Central memory CD8-positive, alpha-beta T cell (primary cell): ENCODE results near the gene TRIM14.
"Not testable (repeated sequence)": the region's sequence is repeated elsewhere in the genome, so short reads cannot be mapped to it uniquely, and the experiment has no call there.

ENCODE experiments used
- ATAC-seq: fragments of 150-1000 bp; cut with Tn5 transposase; replicated peaks from 2 replicates; pipeline ENCODE4 v1.10.0; 2022; ENCODE audit warnings: mild to moderate bottlenecking, moderate FRiP score, moderate number of reproducible peaks; ENCODE audit not compliant: poor library complexity, severe bottlenecking; ENCODE audit errors: extremely low read depth
- DNase-seq, 2 donors: peaks; one replicate each; pipeline ENCODE4 v3.0.0; 2021; ENCODE audit warnings: low spot score in 2 of 2
- H3K27ac Mint-ChIP-seq: one replicate; pipeline ENCODE4 v1.8.0; 2022; ENCODE audit warnings: low read depth, mild to moderate bottlenecking, moderate library complexity, mixed read lengths
- H3K27me3 Mint-ChIP-seq: one replicate; pipeline ENCODE4 v1.8.0; 2022; ENCODE audit warnings: mixed read lengths
- H3K36me3 Mint-ChIP-seq: one replicate; pipeline ENCODE4 v1.8.0; 2022; ENCODE audit warnings: mild to moderate bottlenecking, moderate library complexity, mixed read lengths; ENCODE audit not compliant: insufficient read depth
- H3K4me1 Mint-ChIP-seq: one replicate; pipeline ENCODE4 v1.8.0; 2022; ENCODE audit warnings: mixed read lengths
- H3K4me3 Mint-ChIP-seq: one replicate; pipeline ENCODE4 v1.8.0; 2022; ENCODE audit warnings: mild to moderate bottlenecking, moderate library complexity, mixed read lengths
- H3K9me3 Mint-ChIP-seq: one replicate; pipeline ENCODE4 v1.8.0; 2022; ENCODE audit warnings: mixed read lengths

TRIM14 gene

DNA sequence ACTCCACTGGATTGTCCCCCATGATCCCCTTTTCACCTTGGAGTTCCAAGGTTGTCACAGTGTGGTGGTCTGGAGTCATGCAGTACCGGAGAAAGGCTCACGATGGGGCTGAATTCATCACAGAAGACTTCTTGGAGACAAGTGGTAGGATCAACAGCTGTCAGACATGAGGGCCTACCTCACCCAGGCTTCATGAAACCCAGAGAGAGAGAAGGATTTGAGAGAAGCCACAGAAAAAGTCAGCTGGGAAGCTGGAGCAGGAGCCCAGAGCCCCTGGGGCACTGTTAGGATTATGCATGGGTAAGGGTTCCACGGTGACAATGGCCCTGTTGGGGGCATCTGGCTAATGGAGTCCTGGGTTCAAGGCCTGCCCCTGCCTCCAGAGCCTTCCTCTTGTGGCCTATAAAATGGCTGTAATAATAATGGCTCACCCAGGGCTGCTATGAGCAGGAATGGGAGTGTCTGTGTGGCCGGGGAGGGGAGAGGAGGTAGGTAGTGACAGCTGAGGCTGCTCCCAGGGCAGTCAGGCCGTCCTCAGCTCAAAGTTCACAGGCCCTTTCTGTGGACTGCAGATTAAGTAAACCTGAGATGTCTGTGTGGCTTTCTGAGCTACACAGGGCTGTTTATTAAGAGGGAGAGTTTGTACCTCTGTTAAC is 910 bp downstream of the TRIM14 start:
- Mint-ChIP-seq H3K4me1 (peaks cover 39% of the 10 kb centered on the region), H3K9me3 (no peaks in the 10 kb centered on the region), H3K27me3 (no peaks in the 10 kb centered on the region), H3K36me3 (peaks cover 27% of the 10 kb centered on the region), H3K4me3 (peak overlapping the region; percentile 83), H3K27ac (peak overlapping the region; percentile 94)
- peak; percentile 90 for ATAC-seq
- DNase-seq: peak; percentile 27 to 47

- not testable (repeated sequence) for ATAC-seq, H3K9me3 Mint-ChIP-seq, H3K27me3 Mint-ChIP-seq, DNase-seq
- H3K27ac Mint-ChIP-seq: peak overlapping the region; percentile 94
- H3K4me3 Mint-ChIP-seq: peak overlapping the region; percentile 83
- H3K4me1 Mint-ChIP-seq: peaks cover 42% of the 10 kb centered on the region
- H3K36me3 Mint-ChIP-seq: peaks cover 27% of the 10 kb centered on the region
These were observed 1.9 kb downstream of the TRIM14 start for GRCh38 chr9:98117097-98117496.

GRCh38 chr9:98109052-98109451 is 10.0 kb downstream of the TRIM14 start:
- H3K4me3 Mint-ChIP-seq: peak overlapping the region; percentile 56
- peaks cover 24% of the 10 kb centered on the region for H3K36me3 Mint-ChIP-seq
- H3K27me3 Mint-ChIP-seq: no peaks in the 10 kb centered on the region
- peaks cover 74% of the 10 kb centered on the region for H3K4me1 Mint-ChIP-seq
- no peak for ATAC-seq
- no peak for DNase-seq
- H3K27ac Mint-ChIP-seq: peak overlapping the region; percentile 93
- H3K9me3 Mint-ChIP-seq: no peaks in the 10 kb centered on the region

DNA sequence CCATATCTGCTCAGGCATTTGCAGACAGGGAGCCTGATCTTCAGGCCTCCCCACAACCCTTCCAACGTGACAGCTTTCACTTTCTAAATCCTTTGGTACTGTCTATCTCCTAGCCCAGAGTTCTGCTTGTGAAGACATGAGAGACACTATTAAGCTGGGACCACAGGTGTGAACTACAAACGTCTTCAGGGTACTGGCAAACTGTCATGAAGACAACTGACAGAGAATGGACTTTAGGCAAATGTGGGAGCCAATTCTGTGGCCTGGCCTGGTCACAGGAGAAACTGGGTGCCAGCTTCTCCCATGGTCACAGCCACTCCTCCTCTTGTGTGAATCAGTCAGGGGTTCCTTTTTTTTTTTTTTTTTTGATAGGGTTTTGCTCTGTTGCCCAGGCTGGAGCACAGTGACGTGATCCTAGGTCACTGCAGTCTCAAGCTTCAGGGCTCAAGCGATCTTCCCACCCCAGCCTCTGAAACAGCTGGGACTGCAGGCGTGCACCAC is 10.4 kb downstream of the TRIM14 start:
- Mint-ChIP-seq H3K27me3 (no peaks in the 10 kb centered on the region), H3K27ac (peak overlapping the region; percentile 93)
- peak; percentile 97 for ATAC-seq

GRCh38 chr9:98107926-98108325 is 11.1 kb downstream of the TRIM14 start:
- peak overlapping the region; percentile 93 for H3K27ac Mint-ChIP-seq
- DNase-seq (no peak), ATAC-seq (no peak)
- peak overlapping the region; percentile 56 for H3K4me3 Mint-ChIP-seq
- H3K27me3 Mint-ChIP-seq: no peaks in the 10 kb centered on the region
- H3K9me3 Mint-ChIP-seq: no peaks in the 10 kb centered on the region
- H3K36me3 Mint-ChIP-seq: peaks cover 24% of the 10 kb centered on the region
- H3K4me1 Mint-ChIP-seq: peaks cover 81% of the 10 kb centered on the region

More for the DNA sequence above, 10.4 kb downstream of the TRIM14 start:
- DNase-seq: peak in 1 of 2 donors; percentile 51
- peak overlapping the region; percentile 56 for H3K4me3 Mint-ChIP-seq
- no peaks in the 10 kb centered on the region for H3K9me3 Mint-ChIP-seq
- peaks cover 78% of the 10 kb centered on the region for H3K4me1 Mint-ChIP-seq
- peaks cover 24% of the 10 kb centered on the region for H3K36me3 Mint-ChIP-seq

DNA sequence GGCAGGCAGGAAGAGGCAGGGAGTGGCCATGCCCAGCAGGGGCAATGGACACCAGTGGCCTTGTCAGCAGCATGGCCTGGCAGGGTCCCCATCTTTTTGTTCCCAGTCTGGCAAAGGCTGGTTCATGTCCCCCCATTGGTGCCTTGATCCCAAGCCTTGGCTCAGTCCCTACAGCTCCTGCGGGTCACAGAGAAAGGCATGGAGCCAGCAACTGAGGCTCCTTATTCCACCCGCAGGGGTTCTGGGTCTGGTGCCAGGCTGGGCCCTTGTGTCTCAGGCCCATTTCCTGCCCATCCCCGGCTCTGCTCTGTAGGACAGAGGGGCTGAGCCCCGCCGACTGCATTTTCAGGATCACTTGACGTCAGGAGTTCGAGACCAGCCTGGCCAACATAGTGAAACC is 14.0 kb downstream of the TRIM14 start:
- no peaks in the 10 kb centered on the region for H3K9me3 Mint-ChIP-seq
- peak overlapping the region; percentile 56 for H3K4me3 Mint-ChIP-seq
- H3K36me3 Mint-ChIP-seq: peaks cover 31% of the 10 kb centered on the region
- H3K4me1 Mint-ChIP-seq: peaks cover 82% of the 10 kb centered on the region
- DNase-seq: no peak
- H3K27me3 Mint-ChIP-seq: no peaks in the 10 kb centered on the region
- peak overlapping the region; percentile 94 for H3K27ac Mint-ChIP-seq
- ATAC-seq: no peak

GRCh38 chr9:98104445-98104881 is 14.6 kb downstream of the TRIM14 start:
- Mint-ChIP-seq H3K4me1 (peaks cover 82% of the 10 kb centered on the region), H3K9me3 (no peaks in the 10 kb centered on the region), H3K27me3 (no peaks in the 10 kb centered on the region), H3K4me3 (peak overlapping the region; percentile 56), H3K27ac (peak overlapping the region; percentile 94), H3K36me3 (peaks cover 31% of the 10 kb centered on the region)
- DNase-seq (no peak), ATAC-seq (no peak)

- Mint-ChIP-seq H3K4me3 (peak overlapping the region; percentile 79), H3K36me3 (peaks cover 32% of the 10 kb centered on the region), H3K27ac (peak overlapping the region; percentile 94), H3K27me3 (no peaks in the 10 kb centered on the region), H3K9me3 (no peaks in the 10 kb centered on the region), H3K4me1 (peaks cover 69% of the 10 kb centered on the region)
- ATAC-seq (peak; percentile 99), DNase-seq (peak; percentile 52 to 82)
These were observed 17.2 kb downstream of the TRIM14 start for GRCh38 chr9:98101868-98102273.

DNA sequence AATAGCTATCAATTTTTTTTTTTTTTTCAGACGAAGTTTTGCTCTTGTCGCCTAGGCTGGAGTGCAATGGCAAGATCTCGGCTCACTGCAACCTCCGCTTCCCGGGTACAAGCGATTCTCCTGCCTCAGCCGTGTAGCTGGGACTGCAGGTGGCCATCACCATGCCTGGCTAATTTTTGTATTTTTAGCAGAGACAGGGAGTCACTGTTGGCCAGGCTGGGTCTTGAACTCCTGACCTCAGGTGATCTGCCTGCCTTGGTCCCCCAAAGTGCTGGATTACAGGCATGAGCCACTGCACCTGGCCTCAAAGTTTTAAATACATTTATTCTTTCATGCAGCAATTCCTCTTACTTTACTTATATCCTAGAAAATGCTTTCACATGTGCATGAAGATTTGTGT is 17.6 kb downstream of the TRIM14 start:
- Mint-ChIP-seq H3K9me3 (no peaks in the 10 kb centered on the region), H3K36me3 (peaks cover 32% of the 10 kb centered on the region), H3K4me3 (peak overlapping the region; percentile 79), H3K27me3 (no peaks in the 10 kb centered on the region), H3K27ac (peak overlapping the region; percentile 94), H3K4me1 (peaks cover 69% of the 10 kb centered on the region)
- no peak for DNase-seq
- ATAC-seq: no peak

DNA sequence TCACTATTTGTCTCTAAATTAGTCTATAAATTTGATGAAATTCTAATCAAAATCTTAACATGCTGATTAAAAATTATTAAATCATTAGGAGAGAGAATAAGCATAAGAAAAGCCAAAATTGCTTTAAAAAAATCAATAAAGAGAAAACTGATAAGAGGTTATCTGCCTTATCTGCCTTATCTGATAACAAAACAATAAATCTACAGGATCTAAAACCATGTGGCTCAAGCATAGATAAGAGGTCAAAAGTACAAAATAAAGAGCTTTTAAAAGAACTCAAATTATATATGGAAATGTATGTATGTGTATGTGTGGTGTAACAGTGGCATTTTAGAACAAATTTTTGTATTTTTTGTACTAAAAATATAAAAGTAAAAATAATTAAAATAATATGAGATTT is 18.6 kb downstream of the TRIM14 start:
- no peak for DNase-seq
- H3K9me3 Mint-ChIP-seq: no peaks in the 10 kb centered on the region
- H3K36me3 Mint-ChIP-seq: peaks cover 36% of the 10 kb centered on the region
- H3K4me3 Mint-ChIP-seq: peak overlapping the region; percentile 66
- H3K27me3 Mint-ChIP-seq: no peaks in the 10 kb centered on the region
- no peak for ATAC-seq
- H3K4me1 Mint-ChIP-seq: peaks cover 69% of the 10 kb centered on the region
- H3K27ac Mint-ChIP-seq: peak overlapping the region; percentile 89

DNA sequence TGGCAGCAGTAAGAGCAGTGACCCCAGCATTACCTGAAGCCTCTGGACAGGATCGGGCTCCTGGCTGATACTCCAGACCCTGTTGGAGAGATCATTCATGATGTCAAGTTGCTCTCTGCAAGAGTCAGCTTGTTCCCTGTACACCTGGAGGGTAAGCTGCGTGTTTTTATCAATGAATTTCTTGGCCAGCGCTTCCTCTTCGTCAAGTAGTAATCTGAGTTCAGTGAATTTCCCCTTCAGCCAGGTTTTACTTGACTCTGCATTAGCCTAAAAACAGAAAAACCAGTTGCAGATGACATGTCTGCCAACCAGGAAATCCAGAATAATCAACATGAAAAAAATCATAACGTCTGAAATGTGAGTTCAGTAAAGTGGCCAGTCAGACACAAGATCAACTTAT is 19.1 kb downstream of the TRIM14 start:
- Mint-ChIP-seq H3K27me3 (no peaks in the 10 kb centered on the region), H3K9me3 (no peaks in the 10 kb centered on the region), H3K4me1 (peaks cover 69% of the 10 kb centered on the region), H3K4me3 (peak overlapping the region; percentile 66), H3K36me3 (peaks cover 36% of the 10 kb centered on the region), H3K27ac (peak overlapping the region; percentile 89)
- no peak for DNase-seq
- ATAC-seq: no peak

- Mint-ChIP-seq H3K4me3 (no peak overlapping the region), H3K27ac (peak overlapping the region; percentile 89), H3K9me3 (no peaks in the 10 kb centered on the region), H3K27me3 (no peaks in the 10 kb centered on the region), H3K4me1 (peaks cover 69% of the 10 kb centered on the region), H3K36me3 (peaks cover 38% of the 10 kb centered on the region)
- DNase-seq (no peak), ATAC-seq (no peak)
These were observed 19.7 kb downstream of the TRIM14 start for GRCh38 chr9:98099346-98099745.

DNA sequence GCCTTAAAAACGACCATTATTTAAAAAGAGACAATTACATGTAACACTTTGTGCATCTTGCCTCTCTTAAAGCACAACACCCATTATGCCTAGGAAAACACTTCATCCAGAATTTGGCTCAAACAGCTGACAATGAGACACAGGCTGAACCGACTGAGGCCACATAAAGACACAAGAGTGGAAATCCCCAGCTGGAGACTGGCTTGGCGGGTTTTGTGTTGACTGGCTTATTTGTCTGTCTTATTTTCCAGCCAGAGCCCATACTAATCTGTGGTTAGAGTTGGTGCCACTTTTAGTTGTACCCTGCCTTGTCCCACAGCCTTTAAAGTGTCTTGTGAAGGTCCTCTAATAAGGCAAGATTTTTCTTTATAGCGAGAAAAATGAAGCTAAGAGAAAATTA is 21.2 kb downstream of the TRIM14 start:
- no peak overlapping the region for H3K4me3 Mint-ChIP-seq
- no peak for DNase-seq
- peaks cover 67% of the 10 kb centered on the region for H3K4me1 Mint-ChIP-seq
- H3K9me3 Mint-ChIP-seq: no peaks in the 10 kb centered on the region
- no peak for ATAC-seq
- peak overlapping the region; percentile 76 for H3K27ac Mint-ChIP-seq
- H3K27me3 Mint-ChIP-seq: no peaks in the 10 kb centered on the region
- peaks cover 38% of the 10 kb centered on the region for H3K36me3 Mint-ChIP-seq
